Mucosa of stomach (tissue), 1 donor: ENCODE results near the gene DNER.

Experiments used
- H3K27me3 ChIP-seq: one replicate; pipeline ENCODE4 v1.7.0; 2013; ENCODE audit warnings: mild to moderate bottlenecking, low read length; ENCODE audit not compliant: control insufficient read depth, insufficient read depth
- H3K36me3 ChIP-seq: one replicate; pipeline ENCODE4 v1.7.0; 2013; ENCODE audit warnings: low read length; ENCODE audit not compliant: control insufficient read depth, insufficient read depth
- H3K4me1 ChIP-seq: one replicate; pipeline ENCODE4 v1.7.0; 2013; ENCODE audit warnings: mild to moderate bottlenecking, low read length; ENCODE audit not compliant: control insufficient read depth, insufficient read depth
- H3K4me3 ChIP-seq: one replicate; pipeline ENCODE4 v1.7.0; 2013; ENCODE audit warnings: low read length
- H3K9ac ChIP-seq: one replicate; pipeline ENCODE4 v1.7.0; 2013; ENCODE audit warnings: mild to moderate bottlenecking, low read length, moderate library complexity
- H3K9me3 ChIP-seq: one replicate; pipeline ENCODE4 v1.7.0; 2013; ENCODE audit warnings: mild to moderate bottlenecking, low read length, moderate library complexity; ENCODE audit not compliant: control insufficient read depth
- donor health status: Pancreatic carcinoma.

DNER gene

DNA sequence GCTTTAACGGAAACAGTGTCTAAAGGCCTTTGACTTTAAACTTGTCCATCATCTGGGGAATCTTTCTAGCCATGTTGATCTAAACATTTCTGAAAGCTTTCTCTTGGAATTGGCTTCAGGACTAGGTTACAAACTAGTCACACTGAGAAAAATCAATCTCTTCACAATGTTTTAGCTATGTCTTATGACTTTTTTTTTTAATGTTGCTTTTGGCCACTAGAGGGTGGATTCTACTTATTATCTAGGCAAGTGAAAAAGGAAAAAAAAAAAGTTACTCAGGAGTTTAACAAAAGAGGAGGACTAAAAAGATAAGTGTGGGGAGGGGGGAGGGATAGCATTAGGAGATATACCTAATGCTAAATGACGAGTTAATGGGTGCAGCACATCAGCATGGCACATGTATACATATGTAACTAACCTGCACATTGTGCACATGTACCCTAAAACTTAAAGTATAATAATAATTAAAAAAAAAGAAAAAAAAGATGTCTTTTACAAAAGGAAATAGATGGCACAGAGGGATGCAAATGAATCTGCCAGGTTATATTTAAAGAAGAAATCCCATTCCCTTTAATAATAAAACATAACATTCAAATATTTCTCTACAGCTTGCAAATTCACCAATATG is 282.9 kb downstream of the DNER start:
- Histone ChIP-seq H3K9me3 (no peaks in the 10 kb centered on the region), H3K4me1 (no peaks in the 10 kb centered on the region), H3K36me3 (no peaks in the 10 kb centered on the region), H3K4me3 (no peak overlapping the region), H3K9ac (no peak overlapping the region), H3K27me3 (no peaks in the 10 kb centered on the region)

DNA sequence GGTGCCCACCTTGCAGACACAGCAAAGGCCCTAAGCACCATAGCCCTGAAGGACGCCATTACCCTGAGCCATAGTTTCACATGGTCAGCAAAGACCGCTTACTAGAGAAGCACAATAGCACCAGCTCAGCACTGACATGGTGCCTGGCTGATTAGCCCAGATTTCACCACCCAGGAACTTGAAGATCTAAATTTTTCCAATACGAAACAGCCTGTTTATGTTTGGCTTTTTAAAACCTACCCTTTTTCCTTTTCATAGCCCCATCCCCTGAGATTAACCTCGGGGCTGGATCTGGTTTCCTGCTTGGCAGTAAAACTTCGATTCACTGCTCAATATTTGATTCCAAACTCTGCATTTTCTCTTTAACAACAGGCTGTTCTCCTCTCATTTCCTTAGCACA is 284.8 kb downstream of the DNER start:
- Histone ChIP-seq H3K27me3 (no peaks in the 10 kb centered on the region), H3K9me3 (no peaks in the 10 kb centered on the region), H3K4me1 (no peaks in the 10 kb centered on the region), H3K36me3 (no peaks in the 10 kb centered on the region), H3K4me3 (no peak overlapping the region), H3K9ac (no peak overlapping the region)

DNA sequence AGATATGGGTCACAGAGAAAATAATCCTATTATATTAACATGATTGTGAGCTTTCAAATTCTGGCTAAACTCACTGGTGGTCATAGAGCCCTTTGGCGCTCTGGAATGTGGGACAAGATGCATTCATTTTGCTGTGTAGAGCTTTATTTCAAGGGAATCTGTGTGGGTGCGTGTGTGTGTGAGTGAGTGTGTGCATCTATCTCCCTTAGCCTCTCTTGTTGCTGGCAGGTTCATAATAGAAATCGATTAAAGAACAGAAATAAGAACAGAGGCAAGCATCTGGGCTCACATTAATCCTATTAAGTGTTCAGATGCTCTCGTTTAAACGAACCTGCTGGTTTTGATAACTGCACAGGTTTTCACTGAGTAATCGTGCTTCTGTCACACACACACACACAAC is 287.9 kb downstream of the DNER start:
- Histone ChIP-seq H3K4me3 (no peak overlapping the region), H3K4me1 (no peaks in the 10 kb centered on the region), H3K9ac (no peak overlapping the region)

DNA sequence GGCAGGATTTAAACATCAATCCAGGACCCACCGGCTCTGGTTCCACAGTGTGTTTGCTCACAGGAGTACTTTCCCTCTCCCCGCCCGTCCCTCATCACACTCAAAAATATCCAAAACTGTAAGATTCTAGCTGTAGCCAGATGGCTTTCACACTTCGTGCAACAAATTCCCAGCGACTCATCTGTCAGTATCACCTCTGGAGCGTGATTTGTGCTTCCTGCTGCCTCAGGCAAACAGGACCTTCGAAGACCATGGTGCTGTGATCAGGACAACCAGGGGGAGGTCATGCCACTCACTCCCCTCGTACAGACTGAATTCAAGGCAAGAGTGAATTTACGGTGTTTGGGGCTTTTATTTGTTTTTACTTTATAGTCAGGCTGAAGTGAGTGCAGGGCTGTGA is 288.8 kb downstream of the DNER start:
- Histone ChIP-seq H3K9ac (no peak overlapping the region), H3K9me3 (no peaks in the 10 kb centered on the region), H3K4me1 (no peaks in the 10 kb centered on the region), H3K27me3 (no peaks in the 10 kb centered on the region), H3K36me3 (no peaks in the 10 kb centered on the region), H3K4me3 (no peak overlapping the region)

More for the DNA sequence above, 287.9 kb downstream of the DNER start:
- Histone ChIP-seq H3K27me3 (no peaks in the 10 kb centered on the region), H3K36me3 (no peaks in the 10 kb centered on the region), H3K9me3 (no peaks in the 10 kb centered on the region)

DNA sequence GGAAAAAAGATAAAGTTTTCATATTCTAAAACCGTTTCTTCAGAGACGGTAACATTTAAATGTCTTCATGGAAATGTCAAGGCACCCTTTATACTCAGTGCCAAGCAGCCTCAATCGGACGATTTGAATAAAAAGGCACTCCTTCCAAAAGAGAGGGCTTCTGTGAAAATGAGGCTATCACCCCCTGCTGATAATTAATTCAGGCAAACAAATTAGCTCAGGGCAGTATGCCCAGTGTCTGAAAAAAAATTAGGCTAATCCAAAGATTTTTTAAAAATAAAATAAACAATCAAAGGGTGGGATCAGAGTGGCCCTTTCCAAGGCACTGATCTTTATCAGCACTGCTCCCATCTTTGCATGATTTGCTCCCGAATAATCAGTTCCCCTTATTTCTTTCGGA is 292.3 kb downstream of the DNER start:
- Histone ChIP-seq H3K9me3 (no peaks in the 10 kb centered on the region), H3K4me3 (no peak overlapping the region), H3K36me3 (no peaks in the 10 kb centered on the region)

DNA sequence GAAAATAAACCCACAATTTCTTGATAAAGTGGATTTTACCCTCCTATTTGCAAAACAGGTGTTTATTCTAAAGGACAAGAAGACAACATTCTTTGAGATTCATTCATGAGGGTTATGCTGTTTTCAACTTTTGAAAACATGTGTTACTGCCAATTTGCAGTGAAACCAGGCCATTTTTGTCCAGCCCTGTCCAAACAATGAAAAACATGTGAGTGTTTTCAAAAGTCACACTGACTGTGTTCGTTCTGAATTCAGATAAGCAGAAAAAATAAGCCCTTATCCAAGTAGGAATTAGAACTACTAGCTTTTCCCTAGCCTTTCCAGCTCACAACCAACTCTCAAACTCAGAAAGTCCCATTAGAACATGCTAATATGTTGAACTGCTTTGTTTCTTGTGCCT is 295.2 kb downstream of the DNER start:
- Histone ChIP-seq H3K27me3 (no peaks in the 10 kb centered on the region), H3K36me3 (no peaks in the 10 kb centered on the region), H3K4me3 (no peak overlapping the region), H3K9ac (no peak overlapping the region), H3K9me3 (no peaks in the 10 kb centered on the region), H3K4me1 (peaks cover 6% of the 10 kb centered on the region)

More for the DNA sequence above, 292.3 kb downstream of the DNER start:
- Histone ChIP-seq H3K4me1 (peaks cover 2% of the 10 kb centered on the region), H3K9ac (no peak overlapping the region), H3K27me3 (no peaks in the 10 kb centered on the region)

DNA sequence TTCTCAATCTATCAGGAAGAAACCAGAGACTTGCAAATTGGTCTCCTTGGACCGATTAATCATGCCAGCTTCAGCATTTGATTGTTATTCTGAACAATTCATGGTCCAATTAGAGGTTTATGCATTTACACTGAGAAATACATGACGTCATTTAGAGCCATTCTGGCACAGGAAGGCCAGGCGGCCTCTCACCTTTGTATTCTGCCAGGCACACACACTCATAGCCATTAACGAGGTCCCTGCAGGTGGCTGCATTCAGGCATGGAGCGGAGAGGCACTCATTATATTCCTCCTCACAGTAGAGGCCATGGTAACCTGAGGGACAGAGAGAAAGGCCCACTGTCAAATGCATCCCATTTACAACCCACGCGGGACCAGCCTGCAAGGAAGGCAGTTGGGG is 296.4 kb downstream of the DNER start:
- Histone ChIP-seq H3K9me3 (no peaks in the 10 kb centered on the region), H3K4me1 (peaks cover 6% of the 10 kb centered on the region), H3K36me3 (no peaks in the 10 kb centered on the region), H3K27me3 (no peaks in the 10 kb centered on the region), H3K9ac (no peak overlapping the region), H3K4me3 (no peak overlapping the region)

DNA sequence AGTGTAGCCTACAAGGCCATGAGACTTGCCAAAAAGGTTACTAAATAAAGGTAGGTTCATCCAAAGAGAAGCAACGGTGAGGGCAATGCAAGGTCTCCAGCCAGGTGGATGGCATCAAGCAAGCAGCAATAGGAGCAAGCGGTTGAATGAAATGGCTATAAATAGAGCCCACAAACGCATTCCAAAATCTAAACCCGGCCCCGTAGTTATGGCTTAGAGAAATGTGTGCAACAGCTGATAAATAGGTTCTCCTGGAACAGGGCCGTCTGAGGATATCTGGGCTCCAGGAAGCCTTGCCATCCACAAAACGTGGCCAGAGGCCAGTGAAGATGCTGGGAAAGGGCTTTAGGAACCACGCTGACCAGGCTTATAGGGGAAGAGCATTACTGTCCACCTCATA is 297.2 kb downstream of the DNER start:
- H3K4me1 ChIP-seq, result peaks cover 6% of the 10 kb centered on the region
- no peak overlapping the region for H3K9ac ChIP-seq
- H3K4me3 ChIP-seq, result no peak overlapping the region
- H3K9me3 ChIP-seq, result no peaks in the 10 kb centered on the region
- no peaks in the 10 kb centered on the region for H3K27me3 ChIP-seq
- H3K36me3 ChIP-seq, result no peaks in the 10 kb centered on the region

DNA sequence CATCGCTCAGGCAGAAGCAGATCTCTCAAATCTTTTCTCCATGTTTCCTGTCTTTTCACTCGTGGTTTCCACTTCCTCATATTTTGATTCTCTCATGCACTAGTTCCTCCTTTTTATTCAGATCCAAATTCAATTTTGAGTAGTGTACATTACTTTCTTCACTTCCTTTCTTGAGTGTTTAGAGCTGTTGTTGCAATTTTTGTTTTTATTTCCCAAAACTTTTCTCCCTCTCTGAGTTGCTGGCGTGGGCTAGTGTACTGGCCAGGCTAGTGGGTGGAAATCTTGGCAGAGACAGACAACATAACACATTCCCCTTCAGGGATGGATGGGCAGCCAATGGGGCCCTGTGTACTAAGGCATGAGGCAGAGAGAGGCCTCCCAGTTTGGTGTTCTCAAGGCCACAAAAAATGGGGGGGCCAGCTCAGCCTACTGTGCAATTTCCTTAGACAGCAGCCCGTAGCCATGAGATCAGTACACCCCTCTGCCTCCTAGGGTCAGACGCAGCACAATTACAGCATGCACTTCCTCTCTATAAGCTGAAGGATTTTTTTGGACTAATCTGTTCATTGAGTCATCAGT is 298.1 kb downstream of the DNER start:
- peaks cover 6% of the 10 kb centered on the region for H3K4me1 ChIP-seq
- no peak overlapping the region for H3K9ac ChIP-seq
- no peak overlapping the region for H3K4me3 ChIP-seq
- H3K27me3 ChIP-seq, result no peaks in the 10 kb centered on the region
- H3K9me3 ChIP-seq, result no peaks in the 10 kb centered on the region
- no peaks in the 10 kb centered on the region for H3K36me3 ChIP-seq

DNA sequence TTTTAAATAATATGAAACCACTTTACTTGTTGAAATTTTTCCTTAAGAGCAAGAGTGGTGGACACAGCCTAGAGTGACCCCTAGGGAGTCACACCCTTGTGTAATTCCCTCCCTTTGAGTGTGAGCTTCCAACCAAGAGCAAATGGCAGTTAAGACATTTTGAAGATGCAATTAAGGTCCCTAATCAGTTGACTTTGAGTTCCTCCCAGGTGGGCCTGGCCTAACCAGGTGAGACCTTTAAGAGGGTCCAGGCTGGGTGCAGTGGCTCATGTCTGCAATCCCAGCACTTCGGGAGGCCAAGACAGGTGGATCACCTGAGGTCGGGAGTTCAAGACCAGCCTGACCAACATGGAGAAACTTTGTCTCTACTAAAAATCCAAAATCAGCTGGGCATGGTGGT is 299.7 kb downstream of the DNER start:
- H3K9ac ChIP-seq, result no peak overlapping the region
- H3K4me3 ChIP-seq, result no peak overlapping the region
- H3K36me3 ChIP-seq, result no peaks in the 10 kb centered on the region
- peaks cover 6% of the 10 kb centered on the region for H3K4me1 ChIP-seq
- no peaks in the 10 kb centered on the region for H3K27me3 ChIP-seq
- H3K9me3 ChIP-seq, result no peaks in the 10 kb centered on the region

DNA sequence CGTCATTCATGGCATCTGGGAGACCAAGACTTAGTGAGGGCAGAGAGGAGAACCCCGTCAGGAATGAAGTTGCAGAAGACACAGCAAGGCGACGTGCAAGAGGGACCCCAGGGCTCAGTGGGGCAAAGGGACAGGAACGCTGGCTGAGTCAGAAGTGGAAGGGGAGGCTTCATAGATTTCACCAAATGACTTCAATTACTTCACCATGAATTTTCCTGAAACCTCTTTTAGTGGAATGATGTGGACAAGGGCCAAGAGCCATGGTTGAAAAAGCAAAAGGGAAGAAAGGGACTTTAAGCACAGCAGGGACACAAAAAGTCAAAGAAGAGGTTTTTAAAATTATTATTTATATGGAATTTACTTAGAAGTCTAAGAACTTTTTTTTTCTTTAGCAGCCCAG is 301.7 kb downstream of the DNER start:
- no peaks in the 10 kb centered on the region for H3K9me3 ChIP-seq
- H3K9ac ChIP-seq, result no peak overlapping the region
- H3K27me3 ChIP-seq, result no peaks in the 10 kb centered on the region
- H3K4me3 ChIP-seq, result no peak overlapping the region
- H3K4me1 ChIP-seq, result peaks cover 22% of the 10 kb centered on the region
- H3K36me3 ChIP-seq, result no peaks in the 10 kb centered on the region

DNA sequence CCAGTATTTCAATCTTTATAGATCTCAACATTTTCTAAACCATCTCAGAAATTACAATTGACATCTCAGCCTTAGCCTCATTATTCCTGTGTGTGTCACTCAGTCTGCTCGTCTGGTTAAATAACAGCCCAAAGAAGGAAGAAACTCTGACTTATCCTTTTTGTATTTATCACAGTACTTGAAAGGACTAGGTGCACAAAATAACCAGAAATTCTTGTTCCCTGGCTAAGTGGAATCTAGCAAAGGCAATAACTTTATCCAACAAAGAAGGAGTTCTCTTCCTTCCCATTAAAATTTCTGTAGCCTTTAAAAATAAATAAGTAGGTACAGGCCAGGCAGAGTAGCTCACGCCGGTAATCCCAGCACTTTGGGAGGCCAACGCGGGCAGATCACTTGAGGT is 303.4 kb downstream of the DNER start:
- H3K27me3 ChIP-seq, result no peaks in the 10 kb centered on the region
- H3K36me3 ChIP-seq, result no peaks in the 10 kb centered on the region
- H3K4me1 ChIP-seq, result peaks cover 18% of the 10 kb centered on the region
- no peak overlapping the region for H3K4me3 ChIP-seq
- no peaks in the 10 kb centered on the region for H3K9me3 ChIP-seq
- no peak overlapping the region for H3K9ac ChIP-seq

DNA sequence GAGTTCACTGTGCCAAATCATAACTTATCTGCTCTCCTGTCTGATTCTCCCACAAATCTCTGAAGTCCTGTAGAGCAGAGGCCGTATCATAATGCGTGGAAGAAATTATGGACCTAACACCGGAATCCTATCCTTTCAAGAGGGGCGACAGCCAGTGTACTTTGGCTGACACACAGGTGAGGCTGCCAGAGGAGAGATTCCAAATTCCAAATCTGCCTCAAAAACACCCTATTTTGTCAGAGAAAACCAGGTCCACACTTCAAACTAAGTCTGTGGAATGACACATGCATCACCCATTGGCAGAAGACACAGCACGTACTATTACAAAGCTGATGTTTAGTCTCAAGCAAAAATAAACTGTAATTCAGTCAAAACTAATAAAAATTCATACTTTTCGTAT is 304.1 kb downstream of the DNER start:
- Histone ChIP-seq H3K4me3 (no peak overlapping the region), H3K9me3 (no peaks in the 10 kb centered on the region), H3K4me1 (peaks cover 18% of the 10 kb centered on the region), H3K9ac (no peak overlapping the region), H3K27me3 (no peaks in the 10 kb centered on the region), H3K36me3 (no peaks in the 10 kb centered on the region)
